Ecto neural progenitor cell (in vitro differentiated cells): ENCODE data around the gene MRPL9.
"Not testable (repeated sequence)": the region's sequence is repeated elsewhere in the genome, so short reads cannot be mapped to it uniquely, and the experiment has no call there.

ENCODE experiments used
- DNase-seq: peaks from one replicate; pipeline ENCODE4 v3.0.0-alpha.2; 2018; ENCODE audit warnings: low spot score

The MRPL9 gene

DNA sequence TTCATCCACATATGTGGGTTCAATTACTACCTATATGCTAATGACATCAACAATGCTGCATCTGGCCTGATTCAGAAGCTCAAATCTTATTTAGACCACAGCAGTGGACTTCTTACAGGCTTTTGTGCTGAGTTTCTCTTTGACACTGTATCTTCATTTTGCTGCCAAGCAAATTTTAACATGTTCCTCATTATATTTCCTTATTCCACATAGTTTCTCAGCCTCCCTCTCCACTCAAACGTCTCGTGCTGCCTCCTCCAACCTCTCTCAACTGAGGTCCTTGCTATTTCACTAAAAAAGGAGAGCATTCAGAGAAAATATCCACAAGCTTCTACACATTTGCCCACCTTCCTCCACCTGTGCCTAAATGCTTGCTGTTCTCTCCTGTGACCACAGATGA, 20.5 kb upstream of the MRPL9 start:
- DNase-seq: no peak

DNA sequence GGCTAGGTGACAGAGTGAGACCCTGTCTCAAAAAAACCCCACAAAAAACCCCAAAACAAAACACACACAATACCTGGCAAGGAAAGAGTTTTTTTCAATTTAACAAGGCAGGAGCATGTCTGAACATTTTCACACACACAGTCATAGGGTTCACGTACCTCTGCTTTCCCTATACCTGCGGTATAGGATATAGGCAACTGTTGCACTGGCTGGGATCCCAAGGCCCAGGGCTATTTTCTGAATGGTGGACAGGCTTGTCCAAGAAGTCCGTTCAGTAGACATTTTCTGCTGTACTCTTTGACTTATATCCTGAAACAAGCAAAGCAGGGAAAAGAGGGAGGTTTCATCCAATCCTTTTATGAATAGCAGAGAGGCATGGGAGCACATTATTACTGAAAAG, 19.4 kb upstream of the MRPL9 start:
- no peak for DNase-seq

DNA sequence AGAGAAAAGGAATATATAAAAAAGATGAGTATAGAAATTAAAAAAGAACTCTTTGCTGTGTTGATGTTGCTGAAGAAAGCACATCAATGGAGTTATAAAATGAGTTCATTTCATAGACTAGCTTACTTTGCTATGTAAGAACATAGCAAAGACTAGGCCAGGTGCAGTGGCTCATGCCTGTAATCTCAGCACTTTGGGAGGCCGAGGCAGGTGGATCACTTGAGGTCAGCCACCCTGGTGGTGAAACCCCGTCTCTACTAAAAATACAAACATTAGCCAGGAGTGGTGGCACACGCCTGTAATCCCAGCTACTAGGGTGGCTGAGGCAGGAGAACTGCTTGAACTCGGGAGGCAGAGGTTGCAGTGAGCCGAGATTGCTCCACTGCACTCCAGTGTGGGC, 18.7 kb upstream of the MRPL9 start:
- not testable (repeated sequence) for DNase-seq

DNA sequence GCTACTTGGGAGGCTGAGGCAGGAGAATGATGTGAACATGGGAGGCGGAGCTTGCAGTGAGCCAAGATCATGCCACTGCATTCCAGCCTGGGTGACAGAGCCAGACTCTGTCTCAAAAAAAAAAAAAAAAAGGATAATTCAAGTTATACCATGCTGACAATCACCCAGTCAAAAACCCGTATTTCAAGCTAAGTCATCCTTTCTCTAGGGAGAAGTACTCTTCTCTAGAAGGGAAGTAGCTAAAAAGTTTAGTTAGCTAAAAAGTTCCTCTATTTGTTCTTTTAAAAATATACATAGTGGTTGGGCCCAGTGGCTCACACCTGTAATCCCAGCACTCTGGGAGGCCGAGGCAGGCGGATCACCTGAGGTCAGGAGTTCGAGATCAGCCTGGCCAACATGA, 17.4 kb upstream of the MRPL9 start:
- DNase-seq: not testable (repeated sequence)

DNA sequence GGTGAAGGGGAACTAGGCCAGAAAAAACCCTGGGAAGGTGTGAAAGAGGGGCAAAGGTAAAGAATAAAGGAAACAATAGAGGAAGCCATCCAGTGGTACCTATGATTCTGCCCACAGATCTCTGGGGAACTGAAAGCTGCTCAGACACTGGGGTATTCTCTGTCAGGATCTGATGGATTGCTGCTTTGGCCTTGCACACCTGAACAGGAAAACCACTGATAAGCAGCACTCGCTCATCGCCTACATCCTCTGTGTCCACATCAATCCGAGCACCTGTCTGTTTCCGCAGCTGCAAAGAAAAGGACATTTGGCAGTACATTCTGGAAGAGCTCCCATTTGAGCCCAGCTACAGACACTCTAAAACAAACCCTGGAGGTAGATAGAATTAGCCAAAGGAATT, 16.6 kb upstream of the MRPL9 start:
- DNase-seq: no peak

DNA sequence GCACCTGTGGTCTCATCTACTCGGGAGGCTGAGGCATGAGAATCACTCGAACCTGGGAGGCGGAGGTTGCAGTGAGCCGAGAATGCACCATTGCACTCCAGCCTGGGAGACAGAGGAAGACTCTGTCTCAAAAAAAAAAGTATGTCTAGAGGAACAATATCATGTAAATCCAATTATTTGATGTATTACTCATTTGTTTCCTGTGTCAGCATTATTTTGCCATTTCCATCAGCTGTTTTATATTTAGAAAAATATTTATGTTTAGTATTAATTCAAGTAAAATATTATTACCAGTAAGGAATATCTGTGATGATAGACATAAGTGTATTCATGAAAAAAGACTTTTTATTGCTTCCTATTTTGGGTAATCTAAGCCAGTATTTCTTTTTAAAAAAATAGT, 14.0 kb upstream of the MRPL9 start:
- DNase-seq: no peak

DNA sequence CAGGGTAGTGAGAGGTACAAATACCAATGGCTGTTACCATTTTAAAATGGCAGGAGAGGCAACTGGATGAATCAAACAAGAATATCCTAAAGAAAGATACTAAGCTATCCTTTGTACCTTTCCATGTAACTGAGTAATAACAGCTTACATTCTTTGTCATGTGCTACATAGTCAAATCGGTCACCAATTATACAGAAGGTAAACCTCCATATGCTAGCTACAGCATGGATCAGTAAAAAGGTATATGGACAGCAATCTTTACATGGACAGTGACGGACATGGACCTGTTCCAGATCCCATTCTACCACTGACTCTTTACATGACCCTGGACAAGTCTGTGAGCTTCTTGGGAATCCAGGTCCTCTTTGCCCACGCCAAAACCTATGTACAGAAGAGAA, 13.4 kb upstream of the MRPL9 start:
- DNase-seq: no peak

DNA sequence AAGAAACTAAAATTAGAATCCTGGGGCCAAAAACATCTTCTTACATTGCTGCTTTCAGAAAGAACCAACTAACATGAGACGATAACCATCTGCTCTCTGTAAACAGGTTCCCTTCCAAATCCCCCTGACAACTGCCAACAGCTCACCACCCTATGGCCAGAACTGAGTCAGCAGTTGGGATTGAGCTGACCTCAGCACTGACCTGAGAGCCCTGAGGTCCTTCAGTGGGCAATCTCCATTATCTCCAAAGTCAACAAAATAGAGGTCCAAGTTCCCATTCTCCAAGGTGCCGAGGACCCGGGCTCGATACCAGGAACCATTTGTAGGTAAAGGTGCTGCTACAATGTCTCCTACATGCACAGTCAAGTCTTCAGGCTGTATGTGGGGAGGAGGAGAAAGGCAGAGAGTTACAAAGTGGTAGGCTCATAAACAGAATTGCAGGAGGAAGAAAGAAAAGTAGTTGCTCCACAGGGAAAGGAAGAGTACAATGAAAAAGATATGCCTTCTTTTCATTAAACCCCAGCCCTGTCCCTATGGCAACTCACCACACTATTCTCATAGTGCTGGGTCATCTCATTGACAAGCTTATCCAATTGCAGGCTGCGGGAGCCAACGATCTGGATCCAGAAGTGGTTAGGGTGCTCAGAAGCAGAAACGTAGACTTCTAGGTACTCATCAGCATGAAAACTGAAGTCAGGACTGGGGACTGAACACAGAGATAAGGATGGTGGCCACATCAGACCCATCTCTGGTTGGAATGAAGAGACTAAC, 12.8 kb upstream of the MRPL9 start:
- no peak for DNase-seq

DNA sequence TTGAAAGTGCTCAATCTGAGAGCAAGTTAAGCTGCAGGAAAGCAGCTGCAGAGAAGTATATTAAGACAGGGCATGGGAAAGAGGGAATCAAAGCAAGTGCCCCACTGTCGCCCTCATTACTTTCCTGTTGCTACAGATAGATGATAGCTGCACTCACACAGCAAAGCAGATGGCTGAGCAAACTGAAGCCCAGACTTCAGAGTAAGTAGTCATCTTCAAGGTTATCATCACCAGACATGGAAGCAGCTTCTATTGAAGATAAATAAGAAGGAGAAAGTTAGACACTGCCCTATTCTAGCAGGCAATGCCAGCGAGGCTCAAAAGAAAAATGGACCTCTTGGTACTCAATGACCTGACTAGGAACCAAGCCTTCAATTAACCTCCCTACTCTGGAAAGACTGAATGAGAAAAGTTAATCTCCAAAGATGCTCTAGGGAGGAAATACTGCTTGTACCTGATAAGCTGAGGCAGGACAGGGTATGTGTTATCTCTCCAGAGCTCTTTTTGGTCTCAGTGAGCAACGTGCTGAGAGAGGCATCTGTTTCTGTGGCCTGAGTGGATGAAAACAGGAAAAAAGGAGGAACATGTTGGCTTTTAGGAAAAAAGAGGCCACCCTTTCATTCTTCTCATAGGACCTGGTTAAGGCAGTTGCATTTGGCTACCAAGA, 11.1 kb upstream of the MRPL9 start:
- no peak for DNase-seq

DNA sequence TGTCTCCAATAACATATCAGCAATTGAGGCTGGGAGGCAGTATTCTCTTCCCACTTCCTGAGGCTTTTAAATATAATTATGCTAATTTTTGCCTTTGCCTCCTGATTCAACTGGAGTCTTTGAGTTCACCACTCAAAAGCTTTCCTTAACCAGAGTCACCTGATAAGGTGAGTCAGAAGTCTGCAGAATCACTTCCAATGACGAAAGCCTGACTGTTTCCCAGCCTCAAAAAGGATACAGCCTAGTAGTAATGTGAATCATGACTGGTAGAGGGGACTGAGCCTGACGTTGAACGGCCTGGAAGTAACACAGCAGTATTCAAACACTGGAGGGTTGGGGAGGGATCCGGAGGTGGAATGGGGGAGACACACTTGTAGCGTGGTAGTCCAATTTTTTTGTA, 10.4 kb upstream of the MRPL9 start:
- DNase-seq: no peak

DNA sequence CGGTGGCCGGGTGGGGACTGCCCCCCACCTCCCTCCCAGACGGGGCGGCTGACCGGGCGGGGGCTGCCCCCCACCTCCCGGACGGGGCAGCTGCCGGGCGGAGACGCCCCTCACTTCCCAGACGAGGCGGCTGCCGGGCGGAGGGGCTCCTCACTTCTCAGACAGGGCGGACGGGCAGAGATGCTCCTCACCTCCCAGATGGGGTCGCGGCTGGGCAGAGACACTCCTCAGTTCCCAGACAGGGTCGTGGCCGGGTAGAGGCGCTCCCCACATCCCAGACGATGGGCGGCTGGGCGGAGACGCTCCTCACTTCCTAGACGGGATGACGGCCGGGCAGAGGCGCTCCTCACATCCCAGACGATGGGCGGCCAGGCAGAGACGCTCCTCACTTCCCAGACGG, 6.0 kb upstream of the MRPL9 start:
- not testable (repeated sequence) for DNase-seq

DNA sequence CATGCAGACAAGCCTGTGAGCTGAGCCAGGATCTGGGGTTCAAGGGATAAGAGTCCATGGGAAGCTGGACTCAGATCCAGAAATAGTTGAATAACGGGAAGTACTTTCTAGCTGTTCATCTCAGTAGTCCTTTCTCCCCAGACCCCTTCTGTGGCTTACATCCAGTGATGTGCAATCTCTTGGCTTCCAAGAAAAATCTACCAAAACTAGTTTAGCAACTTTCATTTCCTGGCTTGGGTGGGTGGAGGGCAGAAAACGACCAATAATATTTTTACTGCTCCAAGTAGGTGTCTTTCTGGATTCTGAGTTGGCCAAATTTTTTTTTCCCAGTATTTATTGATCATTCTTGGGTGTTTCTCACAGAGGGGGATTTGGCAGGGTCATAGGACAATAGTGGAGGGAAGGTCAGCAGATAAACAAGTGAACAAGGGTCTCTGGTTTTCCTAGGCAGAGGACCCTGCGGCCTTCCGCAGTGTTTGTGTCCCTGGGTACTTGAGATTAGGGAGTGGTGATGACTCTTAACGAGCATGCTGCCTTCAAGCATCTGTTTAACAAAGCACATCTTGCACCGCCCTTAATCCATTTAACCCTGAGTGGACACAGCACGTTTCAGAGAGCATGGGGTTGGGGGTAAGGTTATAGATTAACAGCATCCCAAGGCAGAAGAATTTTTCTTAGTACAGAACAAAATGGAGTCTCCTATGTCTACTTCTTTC, 5.2 kb upstream of the MRPL9 start:
- DNase-seq: not testable (repeated sequence)

DNA sequence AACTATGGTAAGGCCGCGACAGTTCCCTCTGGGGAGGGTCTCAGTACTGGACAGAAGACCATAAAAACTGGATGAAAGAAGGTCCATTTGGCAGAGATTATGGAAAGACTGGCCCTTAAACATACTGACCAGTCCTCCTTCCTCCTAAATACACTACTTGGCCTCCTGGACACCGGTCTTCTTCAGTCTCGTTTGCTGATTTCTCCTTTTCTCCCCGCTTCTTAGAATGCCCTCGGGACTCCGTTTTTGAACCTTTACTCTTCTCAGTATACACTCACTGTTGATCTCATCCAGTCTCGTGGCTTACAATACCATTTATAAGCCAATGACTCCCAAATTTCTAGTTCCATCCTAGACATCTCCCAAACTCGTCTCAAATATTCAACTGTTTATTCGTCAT, 694 bp upstream of the MRPL9 start:
- DNase-seq: no peak

DNA sequence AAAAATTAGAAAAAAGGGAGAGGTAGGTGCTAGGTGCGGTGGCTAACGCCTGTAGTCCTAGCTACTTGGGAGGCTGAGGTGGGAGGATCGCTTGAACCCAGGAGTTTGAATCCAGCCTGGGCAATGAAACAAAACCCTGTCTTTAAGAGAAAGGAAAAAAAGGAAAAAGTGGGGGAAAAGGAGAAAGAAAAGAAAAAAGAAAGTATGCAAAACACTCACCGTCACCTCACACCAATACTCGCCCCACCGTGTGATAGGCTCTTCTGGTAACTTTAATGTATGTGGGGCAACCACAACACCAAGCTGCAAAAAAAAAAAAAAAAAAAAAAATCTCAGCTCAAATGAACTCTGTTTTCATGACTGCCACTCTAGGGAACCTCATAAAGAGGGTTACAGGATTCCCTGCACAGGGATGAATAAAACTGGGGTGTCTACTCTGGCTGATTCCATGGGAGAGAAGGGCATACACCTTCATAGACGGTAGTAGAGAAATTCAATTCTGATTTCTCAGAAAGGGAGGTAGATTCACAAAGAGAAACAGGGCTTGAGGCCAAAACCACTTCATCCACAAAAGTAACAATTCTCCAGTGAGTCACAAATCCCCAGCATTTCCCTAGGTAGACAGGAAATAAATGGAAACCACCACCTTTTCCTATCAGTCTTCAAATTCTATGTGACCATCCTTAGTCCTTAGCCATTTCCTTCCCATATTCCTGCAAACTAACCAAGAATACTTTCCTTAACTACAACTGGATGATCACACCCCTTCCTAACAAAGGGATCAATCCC, 2.5 kb downstream of the MRPL9 start:
- DNase-seq: no peak

DNA sequence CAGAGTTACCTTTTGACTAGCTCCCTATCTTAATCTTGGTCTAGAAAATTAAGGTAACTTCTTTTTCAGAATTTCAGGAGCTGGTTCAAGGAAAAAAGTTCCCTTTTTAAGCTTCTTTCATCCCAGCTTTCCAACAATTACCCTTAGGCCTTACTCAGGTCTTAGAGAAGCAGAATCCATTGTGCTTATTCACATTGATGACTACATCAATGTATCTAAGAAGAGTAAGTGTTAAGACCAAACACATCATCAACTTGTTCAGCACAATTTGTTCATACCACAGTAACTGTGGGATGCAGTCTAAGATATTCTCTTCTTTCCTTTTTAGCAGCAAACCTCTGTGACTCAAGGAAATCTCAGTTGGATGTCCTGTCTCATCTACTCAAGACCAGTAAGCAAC, 4.1 kb downstream of the MRPL9 start:
- no peak for DNase-seq

DNA sequence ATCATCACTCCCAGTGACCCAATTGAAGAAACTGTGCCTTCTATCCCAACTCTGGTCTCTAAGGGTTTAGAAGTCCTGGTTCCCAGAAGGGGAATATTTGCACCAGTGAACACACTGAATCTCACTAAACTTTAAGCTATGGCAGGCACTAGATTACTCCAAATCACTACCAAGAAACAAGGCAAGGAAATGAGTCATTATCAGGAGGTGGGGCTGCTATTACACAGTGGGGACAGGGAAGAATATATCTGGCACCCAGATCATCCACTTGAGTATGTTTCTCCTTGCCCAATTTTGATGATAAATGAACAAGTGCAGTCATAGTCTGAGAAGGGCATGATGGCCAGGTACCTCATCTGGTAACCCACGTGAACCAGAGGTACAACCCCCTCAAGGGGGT, 7.0 kb downstream of the MRPL9 start:
- no peak for DNase-seq

DNA sequence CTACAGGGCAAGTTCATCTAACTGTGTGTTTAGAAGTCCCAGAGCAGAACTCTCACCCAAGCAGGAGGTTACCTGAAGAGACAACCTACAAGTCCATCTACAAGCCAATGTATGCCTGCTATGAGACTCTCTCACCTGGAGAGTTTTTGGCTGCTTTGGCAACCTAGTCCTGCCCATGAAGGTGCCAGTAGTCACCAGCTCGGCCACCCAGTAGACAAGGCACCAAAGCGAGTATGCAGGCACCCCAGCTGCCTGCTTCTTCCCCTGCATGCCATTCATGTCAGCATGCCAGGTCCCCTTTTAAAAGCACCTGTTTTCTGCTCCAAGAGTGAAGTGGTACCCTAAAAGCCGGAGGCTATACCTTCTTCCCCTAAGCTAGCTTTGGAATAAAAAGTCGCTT, 21.8 kb downstream of the MRPL9 start:
- DNase-seq: no peak

DNA sequence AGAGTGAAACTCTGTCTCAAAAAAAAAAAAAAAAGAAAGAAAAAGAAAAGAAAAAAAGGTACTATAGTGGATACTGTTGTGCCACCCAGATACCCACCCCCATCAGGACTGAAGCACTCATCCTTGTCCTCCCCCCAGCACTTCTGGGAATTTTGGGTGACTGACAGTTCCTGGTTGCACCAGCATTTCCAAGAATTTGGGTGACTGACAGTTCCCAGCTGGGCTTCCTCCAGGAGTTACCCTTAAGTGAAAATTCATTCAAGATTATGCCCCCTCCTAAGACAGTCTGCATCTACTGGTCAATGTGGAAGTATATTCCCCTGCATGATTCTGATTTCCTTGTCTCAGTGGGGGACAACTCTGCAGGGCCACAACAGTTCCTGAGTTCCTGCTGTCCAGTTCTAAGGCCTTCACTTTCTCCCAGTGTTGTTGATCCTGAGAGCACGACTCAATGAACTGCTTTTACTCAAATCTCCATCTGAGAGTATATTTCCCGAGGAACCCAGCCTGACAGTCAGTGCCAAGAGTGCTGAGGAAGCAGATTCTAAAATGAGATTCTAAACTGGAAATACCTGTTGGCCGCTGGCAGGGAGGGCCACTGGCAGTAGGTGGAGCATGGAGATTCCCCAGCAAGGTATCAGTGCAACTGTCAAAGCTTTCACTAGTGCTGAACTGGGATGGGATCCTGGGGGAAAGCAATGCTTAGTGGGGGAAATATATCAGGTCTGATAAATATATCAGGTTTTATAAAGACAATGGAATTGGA, 23.5 kb downstream of the MRPL9 start:
- no peak for DNase-seq

DNA sequence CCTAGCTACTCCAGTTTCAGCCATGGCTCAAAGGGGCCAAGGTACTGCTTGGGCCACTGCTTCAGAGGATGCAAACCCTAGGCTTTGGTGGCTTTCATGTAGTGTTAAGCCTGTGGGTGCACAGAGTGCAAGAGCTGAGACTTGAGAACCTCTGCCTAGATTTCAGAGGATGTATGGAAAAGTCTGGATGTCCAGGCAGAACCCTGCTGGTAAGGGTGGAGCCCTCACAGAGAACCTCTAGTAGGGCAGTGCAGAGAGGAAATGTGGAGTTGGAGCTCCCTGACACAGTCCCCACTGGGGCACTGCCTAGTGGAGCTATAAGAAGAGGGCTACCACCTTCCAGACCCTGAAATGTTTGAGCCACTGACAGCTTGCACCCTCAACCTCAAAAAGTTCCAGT, 25.8 kb downstream of the MRPL9 start:
- no peak for DNase-seq

DNA sequence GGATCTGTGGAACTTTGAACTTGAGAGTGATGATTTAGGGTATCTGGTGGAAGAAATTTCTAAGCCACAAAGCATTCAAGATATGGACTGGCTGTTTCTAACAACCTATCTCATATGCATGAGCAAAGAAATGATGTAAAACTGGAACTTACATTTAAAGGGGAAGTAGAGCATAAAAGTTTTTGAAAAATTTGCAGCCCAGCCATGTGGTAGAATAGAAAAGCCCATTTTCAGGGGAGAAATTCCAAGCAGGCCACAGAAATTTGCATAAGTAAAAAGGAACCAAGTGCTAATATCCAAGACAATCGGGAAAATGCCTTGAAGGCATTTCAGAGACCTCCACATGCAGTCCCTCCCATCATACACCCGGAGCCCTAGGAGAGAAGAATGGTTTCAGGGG, 26.3 kb downstream of the MRPL9 start:
- DNase-seq: no peak

DNA sequence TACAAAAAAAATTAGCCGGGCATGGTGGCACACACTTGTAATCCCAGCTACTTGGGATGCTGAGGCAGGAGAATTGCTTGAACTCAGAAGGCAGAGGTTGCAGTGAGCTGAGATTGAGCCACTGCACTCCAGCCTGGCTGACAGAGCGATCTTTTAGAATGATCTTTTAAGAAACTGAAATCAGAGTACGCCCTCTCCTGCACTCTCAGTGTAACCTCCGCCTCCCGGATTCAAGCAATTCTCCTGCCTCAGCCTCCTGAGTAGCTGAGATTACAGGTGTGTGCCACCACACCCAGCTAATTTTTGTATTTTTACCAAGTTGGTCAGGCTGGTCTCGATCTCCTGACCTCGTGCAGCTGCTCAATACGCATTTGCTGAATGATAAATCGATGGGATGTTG, 29.3 kb downstream of the MRPL9 start:
- not testable (repeated sequence) for DNase-seq

DNA sequence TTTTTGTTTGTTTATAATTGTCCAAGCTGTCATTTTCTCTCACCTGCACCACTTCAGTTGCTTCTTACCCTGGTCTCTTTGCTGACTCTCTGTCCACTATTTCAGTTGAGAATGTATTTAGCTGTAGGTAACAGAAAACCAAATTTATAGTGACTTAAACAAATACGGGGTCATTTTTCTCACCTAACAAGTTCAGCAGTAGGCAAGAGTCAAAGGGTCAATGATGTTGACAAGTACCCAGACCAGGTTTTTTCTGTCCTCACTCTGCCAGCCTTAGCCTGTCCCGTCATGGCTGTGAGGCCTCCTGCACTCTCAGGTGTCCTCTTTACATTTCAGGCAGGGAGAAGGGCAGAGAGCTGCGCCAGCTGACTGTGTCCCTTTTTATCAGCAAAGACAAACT, 30.2 kb downstream of the MRPL9 start:
- no peak for DNase-seq
